Measurements from ENCODE around the gene ANKDD1B.

Gene ANKDD1B

DNA sequence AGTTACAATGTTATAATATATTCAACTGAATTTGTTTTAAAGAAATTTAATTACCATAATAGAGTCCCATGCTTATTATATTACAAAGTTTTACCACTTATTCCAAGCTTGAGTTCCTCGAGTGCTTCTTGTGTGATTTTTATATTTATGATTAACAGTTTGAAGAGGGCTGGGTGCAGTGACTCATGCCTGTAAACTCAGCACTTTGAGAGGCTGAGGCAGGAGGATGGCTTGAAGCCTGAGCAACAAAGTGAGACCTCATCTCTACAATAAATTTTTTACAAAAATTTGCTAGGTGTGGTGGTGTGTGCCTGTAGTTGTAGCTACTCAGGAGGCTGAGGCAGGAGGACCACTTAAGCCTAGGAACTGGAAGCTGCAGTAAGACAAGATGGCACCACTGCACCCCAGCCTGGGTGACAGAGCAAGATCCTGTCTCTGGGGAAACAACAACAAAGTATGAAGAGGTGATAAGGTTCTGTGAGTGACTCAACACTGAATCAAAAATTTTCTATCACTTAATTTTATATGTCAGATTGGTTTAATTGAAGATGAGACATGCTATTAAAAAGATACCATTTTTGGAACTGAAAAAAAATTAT is 96.8 kb downstream of the ANKDD1B start:
- no peak for DNase-seq

- DNase-seq = no peak
Observed at GRCh38 chr5:75710637-75711036, 99.4 kb downstream of the ANKDD1B start.

DNA sequence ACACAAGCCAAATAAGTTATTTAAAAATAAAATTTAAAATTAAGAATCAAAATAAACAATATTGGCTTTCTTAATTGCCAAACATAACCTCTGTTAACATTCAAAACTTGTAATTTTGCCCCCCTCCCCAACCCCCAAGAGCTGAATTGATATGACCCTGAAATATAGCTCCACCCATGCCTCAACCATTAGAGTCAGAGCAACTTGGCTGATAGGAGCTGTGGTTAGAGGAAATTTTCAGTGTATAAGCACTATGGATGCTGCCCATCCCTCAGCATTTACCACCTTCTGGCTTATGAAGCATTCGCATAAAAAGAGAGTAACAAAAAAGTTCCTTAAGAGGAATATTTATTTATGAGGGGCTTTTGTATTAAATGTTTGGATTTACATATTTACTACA is 99.9 kb downstream of the ANKDD1B start:
- no peak for DNase-seq

DNA sequence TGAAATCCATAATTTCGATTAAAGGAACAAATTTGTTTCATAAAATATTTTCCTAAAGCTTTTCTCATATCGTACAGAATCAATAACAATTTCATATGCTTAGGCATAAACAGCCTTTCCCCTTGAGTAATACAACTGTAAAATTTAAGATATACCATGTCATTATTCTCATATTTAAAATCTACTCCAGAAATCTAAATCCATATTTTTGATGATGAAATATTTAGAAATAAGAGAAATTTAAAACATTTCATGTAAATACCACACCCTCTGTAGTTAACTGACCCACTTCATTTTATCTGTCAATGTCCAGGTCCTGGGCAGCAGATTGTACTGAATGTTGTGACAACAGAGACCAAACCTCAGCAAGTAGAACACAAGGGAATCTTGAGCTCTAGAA is 100.8 kb downstream of the ANKDD1B start:
- DNase-seq = no peak

DNA sequence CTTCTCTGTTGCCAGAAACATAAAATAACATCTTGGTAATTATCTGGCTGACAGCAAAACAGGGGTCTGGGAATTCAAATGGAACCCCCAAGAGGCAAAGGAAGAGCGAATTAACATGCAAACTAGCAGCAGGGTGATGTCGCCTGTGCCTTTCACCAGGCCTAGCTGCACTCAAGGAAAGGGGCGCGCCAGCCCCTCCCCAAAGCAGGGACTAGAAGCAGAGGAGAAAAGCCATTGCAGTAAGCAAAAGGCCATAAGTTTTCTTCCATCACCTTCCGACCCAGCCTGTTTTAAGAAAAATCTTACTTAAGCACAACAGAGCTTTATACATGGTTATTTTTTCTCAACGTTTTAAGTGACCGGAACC is 105.4 kb downstream of the ANKDD1B start:
- no peak for DNase-seq

- peak; percentile 95 to 98 (median 98) for DNase-seq
Observed at GRCh38 chr5:75717082-75717922, 106.0 kb downstream of the ANKDD1B start, which contains the start of gene POC5. POC5 (minus strand) TSS chr5:75717437; CDS start chr5:75712937, 4,500 bp downstream.

DNA sequence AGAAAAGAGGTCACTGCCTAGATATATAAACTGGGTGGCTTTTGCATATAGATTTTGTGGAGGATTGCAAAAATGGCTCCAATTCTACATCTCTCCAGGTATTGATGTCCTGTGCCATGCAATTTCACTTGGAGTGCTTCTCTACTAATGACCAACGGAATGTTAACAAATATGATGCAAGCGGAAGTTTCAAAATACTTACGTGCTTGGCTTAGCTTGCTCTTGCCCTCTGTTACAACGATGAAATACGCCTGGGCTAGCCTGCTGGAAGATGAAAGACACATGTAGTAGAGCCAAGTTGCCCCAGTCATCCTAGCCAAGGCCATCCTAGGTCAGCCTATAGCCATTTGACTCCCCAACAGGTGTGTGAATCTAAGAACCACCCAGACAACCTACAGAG is 109.6 kb downstream of the ANKDD1B start:
- DNase-seq = no peak

Measured in T-helper 1 cell (primary cell).